ENCODE measurements around the gene EIF1AX.

- TF ChIP-seq CTCF (conservative IDR thresholded peaks at IDR 0.05 in 1 of 2, IDR thresholded peaks at IDR 0.05 in 1 of 2; ENCODE audit: extremely low read depth in 1 of 2, insufficient read depth in 1 of 2, low read depth in 1 of 2, low read length in 2 of 2): no peak
- no peak for TF ChIP-seq EZH2 (IDR thresholded peaks at IDR 0.05; ENCODE audit: borderline replicate concordance, low read length)
Observed at GRCh38 chrX:20173856-20174255, 32.2 kb upstream of the EIF1AX start.

All from mammary epithelial cell (primary cell).